HS-5 (cell line): ENCODE data around the gene SPNS3.

Experiments used
- DNase-seq: peaks from one replicate; pipeline ENCODE4 v3.0.0-alpha.2; 2012; ENCODE audit warnings: low read depth

The SPNS3 gene

DNA sequence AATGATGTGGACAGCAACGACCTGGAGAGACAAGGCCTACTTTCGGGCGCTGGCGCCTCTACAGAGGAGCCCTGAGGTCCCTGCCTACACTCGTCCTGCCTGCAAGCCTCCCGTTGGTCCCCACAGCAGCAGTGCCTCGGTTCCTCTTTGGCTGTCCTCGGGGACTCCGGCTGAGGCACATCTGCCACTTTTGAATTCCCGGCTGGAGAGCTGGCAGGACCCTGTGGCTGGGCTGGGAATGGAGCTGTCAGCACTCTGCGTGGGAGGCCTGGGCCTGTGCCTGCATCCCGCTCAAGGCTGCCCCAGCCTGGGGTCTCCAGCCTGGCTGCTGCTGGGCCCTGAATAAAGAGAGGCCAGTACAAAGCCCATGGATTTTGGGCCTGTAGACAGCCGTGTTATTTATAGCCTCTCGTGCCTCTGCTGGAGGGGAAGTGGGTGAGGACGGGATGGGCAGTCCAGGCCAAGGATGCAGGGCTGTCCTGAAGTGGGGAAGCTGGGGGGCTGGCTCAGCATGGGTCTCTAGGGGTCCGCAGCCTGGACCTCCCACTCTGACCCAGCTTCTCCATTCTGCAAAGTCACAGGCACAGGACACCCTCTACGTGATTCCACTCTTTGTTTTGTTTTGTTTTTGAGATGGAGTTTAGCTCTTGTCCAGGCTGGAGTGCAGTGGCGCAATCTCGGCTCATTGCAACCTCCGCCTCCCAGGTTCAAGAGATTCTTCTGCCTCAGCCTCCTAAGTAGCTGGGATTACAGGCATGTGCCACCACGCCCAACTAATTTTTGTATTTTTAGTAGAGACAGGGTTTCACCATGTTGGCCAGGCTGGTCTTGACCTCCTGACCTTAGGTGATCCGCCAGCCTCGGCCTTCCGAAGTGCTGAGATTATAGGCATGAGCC is 54.3 kb downstream of the SPNS3 start:
- DNase-seq, result no peak

GRCh38 chr17:4488989-4489595 is 55.4 kb downstream of the SPNS3 start:
- DNase-seq, result no peak

- no peak for DNase-seq
These were observed 56.4 kb downstream of the SPNS3 start for GRCh38 chr17:4490109-4490591.

GRCh38 chr17:4490637-4491061 is 56.9 kb downstream of the SPNS3 start:
- DNase-seq, result no peak

DNA sequence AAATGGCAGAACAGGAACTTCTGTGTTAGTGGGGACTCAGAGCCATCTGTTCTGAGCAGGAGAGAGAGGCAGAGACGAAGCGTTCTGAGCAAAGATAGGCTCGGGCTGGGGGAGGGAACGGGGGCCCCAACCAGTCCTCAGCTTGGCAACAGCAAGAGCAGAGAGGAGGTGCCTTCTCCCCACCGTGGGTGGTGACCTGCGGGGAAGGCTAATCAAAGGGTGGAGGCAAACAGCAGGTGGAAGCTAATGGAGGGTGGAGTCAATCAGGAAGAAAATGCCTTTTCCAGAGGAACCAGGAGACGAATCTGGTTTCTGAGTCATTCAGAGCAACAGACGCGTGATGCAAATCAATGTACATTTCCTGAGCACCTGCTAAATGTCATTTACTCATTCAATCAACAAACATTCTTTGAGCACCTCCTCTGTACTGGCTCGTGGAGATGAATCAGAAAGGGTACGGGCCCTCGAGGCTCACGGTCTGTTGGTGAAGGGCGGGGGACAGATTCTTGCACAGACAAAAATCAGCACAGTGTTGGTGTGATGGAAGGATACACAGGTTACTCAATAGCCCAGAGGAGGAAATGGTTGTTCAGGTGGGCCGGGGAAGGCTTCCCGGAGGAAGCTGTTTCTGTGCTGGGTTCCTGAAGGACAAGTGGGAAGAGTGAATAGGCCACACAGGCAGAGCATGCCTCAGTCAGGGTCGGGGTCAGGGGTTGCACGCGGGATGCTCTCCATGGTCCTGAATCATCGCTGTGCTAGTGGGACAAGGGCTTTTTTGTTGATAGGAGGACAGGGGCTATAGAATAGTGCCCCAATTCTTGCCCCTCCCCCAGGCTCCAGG is 59.2 kb downstream of the SPNS3 start:
- DNase-seq, result no peak

DNA sequence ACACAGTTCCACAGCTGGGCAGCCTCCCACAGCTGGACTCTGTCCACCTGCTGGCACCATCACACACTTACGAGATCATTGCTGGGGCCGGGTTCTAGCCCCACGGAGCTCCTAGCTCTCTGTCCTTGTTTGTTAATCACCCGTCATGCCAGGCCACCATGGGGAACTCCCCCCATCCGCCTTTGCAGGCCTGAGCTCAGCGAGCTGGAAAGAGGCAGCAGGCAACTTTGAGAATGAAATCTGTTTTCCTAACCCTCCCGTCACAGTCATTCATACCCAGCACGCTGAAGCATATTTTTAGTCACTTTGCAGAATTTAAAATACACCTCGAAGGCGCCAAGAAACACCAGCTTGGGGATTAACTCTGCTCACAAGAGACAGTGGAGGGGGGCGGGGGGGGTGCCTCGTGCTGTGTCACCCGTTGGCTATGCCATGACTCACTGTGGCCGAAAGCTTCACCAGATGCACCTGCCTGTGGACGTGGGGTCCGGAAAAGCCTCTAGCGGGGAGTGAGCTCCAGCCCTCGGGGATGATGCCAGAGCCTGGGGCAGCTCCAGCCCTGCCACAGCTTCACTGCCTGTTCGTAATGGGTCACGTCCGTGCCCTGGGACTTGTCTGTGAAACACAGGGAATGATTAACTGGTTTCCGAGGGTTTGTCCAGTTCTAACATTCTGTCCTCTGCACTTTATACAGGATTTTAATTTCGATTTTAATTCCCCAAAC is 63.5 kb downstream of the SPNS3 start:
- DNase-seq, result peak; percentile 14

- DNase-seq, result no peak
These were observed 65.0 kb downstream of the SPNS3 start, which contains the start of gene SPNS2 for GRCh38 chr17:4498461-4499397. Gene SPNS2, plus strand, starts transcription at chr17:4498881. Its CDS starts 167 bp downstream, at chr17:4499048.

DNA sequence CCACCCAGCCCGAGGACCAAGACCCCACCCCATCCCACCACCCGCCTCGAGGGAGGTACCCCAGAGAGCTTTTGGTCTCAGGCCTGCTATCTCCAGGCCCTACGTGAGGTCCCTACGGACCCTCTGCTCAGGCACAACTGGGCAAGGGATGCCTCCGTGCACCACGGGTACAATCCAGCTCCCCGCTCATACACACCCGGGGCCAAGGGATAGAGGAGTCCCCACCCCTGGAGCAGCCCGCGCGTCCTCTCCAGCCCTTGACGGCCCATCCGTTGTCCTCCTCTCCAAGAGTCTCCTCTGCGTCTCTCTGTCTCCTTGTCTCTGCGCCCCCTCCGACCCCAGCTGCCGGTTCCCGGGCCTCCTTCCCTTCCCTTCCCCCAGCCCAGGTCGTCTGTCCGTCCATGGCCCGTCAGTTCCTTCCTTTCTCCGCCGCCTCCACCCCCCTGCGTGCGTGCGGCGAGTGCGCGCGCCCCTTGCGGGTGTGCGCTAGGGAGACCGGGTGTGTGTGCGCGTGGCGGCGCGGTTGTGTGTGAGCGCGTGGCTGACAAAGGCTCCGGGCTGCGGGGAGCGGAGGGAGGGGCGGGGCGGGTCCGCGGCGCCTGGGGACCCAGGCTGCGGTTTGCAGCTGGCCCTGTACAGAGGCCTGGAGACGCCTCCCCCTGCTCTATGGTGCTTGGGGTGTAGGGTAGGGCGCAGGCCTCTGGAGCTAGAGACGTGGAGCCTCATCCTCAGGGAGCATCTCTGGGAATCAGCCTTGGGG is 65.9 kb downstream of the SPNS3 start:
- DNase-seq, result no peak

DNA sequence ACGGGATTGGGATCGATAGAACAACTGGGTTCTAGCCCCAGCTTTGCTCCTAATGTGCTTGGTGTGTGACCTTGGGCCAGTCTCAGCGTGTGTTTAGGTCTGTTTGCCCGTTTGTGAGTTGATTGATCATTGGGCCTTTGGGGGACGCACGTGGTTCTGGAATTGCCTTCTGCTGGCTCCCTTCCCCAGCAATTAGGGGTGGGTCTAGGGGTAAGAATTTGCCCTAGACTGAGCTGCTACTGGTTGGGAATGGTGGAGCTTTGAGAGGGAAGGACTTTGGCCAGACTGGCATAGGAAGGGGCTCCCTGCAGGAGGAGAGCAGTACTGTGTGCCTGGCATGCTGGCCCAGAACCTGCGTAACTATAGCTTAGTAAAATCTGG is 66.4 kb downstream of the SPNS3 start:
- DNase-seq, result no peak

- DNase-seq, result no peak
These were observed 67.7 kb downstream of the SPNS3 start for GRCh38 chr17:4501295-4501949.

- no peak for DNase-seq
These were observed 68.9 kb downstream of the SPNS3 start for GRCh38 chr17:4502466-4503154.

DNA sequence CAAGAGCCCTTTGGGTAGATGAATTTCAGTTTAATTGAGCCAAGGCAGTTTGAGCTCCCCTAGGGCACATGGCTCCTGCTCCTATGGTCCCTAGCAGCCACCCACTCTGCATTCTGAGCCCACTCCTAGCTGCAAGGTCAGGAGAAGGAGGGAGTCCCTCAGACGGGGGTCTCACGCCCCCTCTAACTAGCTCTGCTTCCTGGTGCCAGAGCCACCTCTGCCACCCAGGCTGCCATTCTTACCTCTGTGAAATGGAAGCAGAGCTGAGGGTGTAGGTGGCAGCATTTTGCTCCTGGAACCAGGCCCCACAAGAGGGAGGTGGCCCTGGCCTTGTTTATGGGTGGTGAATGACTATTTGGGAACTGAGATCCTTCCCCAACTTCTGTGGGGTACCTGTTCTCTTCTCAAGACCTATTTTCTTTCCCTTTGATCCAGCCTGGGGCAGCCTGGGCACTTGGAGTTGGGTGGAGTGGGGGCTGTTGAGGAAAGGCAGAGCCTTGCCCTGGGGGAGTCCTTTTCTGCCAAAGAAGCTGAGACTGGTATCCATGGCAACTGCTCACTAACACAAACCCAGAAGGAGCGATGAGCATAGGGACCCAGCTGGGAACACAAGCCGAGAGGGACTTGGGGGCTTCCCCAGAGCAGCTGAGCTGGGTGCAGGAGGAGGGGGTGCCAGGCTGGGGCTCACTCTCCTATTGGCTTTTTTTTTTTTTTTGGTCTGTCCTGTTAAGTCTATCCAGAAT is 69.7 kb downstream of the SPNS3 start:
- DNase-seq, result no peak

DNA sequence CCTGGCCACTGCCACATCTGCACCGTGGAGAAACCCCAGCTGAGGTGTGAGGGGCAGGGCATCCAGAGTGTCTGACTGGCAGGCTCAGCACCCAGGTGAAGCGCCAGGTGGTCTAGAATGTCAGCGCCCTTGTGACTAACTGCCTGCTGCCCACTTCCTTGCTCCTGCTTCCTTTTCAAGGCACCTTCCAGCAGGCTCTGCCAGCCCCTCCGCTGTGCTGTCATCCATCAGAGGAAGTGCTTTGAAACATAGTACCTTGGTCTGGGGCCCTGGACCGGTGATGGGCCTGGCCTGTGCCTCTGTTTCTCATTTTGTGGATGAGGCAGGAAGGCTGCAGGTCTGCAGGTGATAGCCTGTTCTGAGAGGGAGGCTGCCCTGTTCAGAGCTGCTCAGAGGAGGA is 70.4 kb downstream of the SPNS3 start:
- DNase-seq, result no peak

- no peak for DNase-seq
These were observed 71.4 kb downstream of the SPNS3 start for GRCh38 chr17:4505187-4505586.

DNA sequence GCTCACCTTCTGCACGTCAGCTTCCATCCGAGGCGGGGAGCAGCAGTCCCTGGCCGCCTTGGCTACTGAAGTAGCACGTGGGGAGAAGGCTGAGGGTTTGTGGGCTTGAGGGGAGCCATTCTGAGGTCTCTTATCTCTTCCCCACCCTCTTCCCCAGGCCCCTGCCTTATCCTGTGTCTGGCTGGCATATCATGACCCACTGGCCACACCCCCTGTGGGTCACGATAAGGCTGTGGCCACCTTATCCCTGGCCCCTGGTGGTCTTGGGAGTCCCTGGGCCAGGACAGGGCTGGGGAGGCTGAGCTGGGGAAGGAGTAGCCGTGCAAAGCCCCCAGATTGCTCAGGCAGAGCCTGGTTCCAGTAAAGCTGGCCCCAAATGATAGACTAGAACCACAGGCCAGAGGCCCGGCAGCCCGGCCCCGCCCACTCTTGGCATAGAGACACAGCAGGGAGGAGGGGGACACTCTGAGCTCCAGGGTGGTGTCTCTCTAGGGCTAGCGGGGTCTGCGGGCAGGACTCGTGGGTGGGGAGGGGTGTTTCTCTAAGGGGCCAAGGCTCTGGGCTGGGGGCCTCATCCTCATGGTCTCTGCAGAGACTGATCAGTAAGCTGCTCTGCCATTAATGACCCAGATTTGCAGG is 72.6 kb downstream of the SPNS3 start:
- no peak for DNase-seq

GRCh38 chr17:4506892-4507291 is 73.2 kb downstream of the SPNS3 start:
- no peak for DNase-seq

DNA sequence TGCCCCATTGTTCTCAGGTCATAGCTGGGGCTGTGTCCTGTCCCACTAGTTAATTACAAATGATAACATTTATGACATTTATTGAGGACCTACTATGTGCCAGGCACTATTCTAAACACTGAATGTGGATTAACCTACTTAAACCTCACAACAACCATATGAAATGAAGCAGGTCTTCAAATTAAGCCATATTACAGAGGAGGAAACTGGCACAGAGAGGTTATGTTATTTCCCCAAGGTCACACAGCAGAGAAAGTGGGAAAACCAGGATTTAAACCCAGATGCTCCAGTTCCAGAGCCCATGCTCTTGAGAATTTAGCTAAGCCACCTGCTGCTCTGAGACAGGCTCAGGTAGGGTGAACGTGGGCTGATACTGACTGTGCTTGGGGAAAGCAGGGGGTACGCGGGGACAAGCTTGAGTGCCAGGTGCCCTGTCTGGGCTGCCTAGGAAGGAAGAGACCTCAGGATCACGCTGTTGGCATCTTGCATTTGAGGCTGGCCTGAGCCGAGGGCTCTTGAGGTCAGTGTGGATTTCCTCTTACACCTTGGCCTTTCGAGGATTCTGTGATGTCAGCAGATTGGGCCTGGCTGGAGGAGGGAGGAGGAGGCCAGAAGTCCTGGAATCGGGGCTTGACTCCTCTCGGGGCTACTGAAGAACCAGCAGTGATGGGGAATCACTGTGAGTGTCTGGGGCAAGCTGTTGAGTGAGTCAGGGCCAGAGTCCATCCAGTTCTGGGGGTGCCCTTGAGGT is 73.8 kb downstream of the SPNS3 start:
- DNase-seq, result no peak
